ENCODE results near the gene PTPRK.

- TF ChIP-seq ZNF879 (CRISPR knock-in tag; IDR thresholded peaks at IDR 0.05), result no peak
- no peak for TF ChIP-seq TCF12 (IDR thresholded peaks at IDR 0.05)
- TF ChIP-seq TCF12 (CRISPR knock-in tag; IDR thresholded peaks at IDR 0.05), result no peak
- no peak for TF ChIP-seq ADNP (CRISPR knock-in tag; IDR thresholded peaks at IDR 0.05)
- no peak for TF ChIP-seq NR2F2 (IDR thresholded peaks at IDR 0.05; ENCODE audit: borderline replicate concordance, low read depth)
- TF ChIP-seq ZBTB33 (CRISPR knock-in tag; IDR thresholded peaks at IDR 0.05), result no peak
- TF ChIP-seq RAD51 (IDR thresholded peaks at IDR 0.05; ENCODE audit: borderline replicate concordance), result no peak
These were observed 490.6 kb downstream of the PTPRK start for GRCh38 chr6:128029826-128030225.

Data from HepG2 (cell line).